ENCODE data around the gene CGN. TPM values are rescaled to one million over a fixed set of nuclear protein-coding genes. Genes with fewer than 3 reads are reported as not detected.
A peak's percentile ranks its signal among the peaks of the same experiment; 100 is the strongest.

Gene CGN
- total RNA-seq, 1 donor from 2014 or later = 29.0 TPM

- DNase-seq (ENCODE audit: extremely low spot score, unreplicated experiment) = no peak
- TF ChIP-seq CTCF (conservative IDR thresholded peaks at IDR 0.05) = no peak
- Mint-ChIP-seq H3K4me1 (ENCODE audit: unreplicated experiment) (no peaks in the 10 kb centered on the region), H3K9me3 (no peaks in the 10 kb centered on the region), H3K27me3 (no peaks in the 10 kb centered on the region), H3K27ac (no peak overlapping the region), H3K4me3 (no peak overlapping the region), H3K36me3 (no peaks in the 10 kb centered on the region)
Measured at GRCh38 chr1:151533870-151534269, 22.7 kb downstream of the CGN start.

GRCh38 chr1:151534662-151535278 lies 23.6 kb downstream of the CGN start:
- no peak overlapping the region for H3K4me3 Mint-ChIP-seq
- H3K27me3 Mint-ChIP-seq = no peaks in the 10 kb centered on the region
- DNase-seq (ENCODE audit: extremely low spot score, unreplicated experiment) = peak; percentile 76
- TF ChIP-seq CTCF (conservative IDR thresholded peaks at IDR 0.05) = peak; percentile 90
- no peaks in the 10 kb centered on the region for H3K4me1 Mint-ChIP-seq (ENCODE audit: unreplicated experiment)
- H3K27ac Mint-ChIP-seq = no peak overlapping the region
- no peaks in the 10 kb centered on the region for H3K36me3 Mint-ChIP-seq
- H3K9me3 Mint-ChIP-seq = no peaks in the 10 kb centered on the region

GRCh38 chr1:151535326-151536271 lies 24.4 kb downstream of the CGN start:
- Mint-ChIP-seq H3K4me3 (no peak overlapping the region), H3K4me1 (ENCODE audit: unreplicated experiment) (no peaks in the 10 kb centered on the region), H3K27ac (no peak overlapping the region), H3K36me3 (no peaks in the 10 kb centered on the region), H3K9me3 (no peaks in the 10 kb centered on the region), H3K27me3 (no peaks in the 10 kb centered on the region)
- no peak for TF ChIP-seq CTCF (conservative IDR thresholded peaks at IDR 0.05)
- no peak for DNase-seq (ENCODE audit: extremely low spot score, unreplicated experiment)

GRCh38 chr1:151536499-151536898 lies 25.3 kb downstream of the CGN start:
- no peaks in the 10 kb centered on the region for H3K36me3 Mint-ChIP-seq
- H3K4me1 Mint-ChIP-seq (ENCODE audit: unreplicated experiment) = peaks cover 4% of the 10 kb centered on the region
- no peak for DNase-seq (ENCODE audit: extremely low spot score, unreplicated experiment)
- no peaks in the 10 kb centered on the region for H3K27me3 Mint-ChIP-seq
- no peak for TF ChIP-seq CTCF (conservative IDR thresholded peaks at IDR 0.05)
- H3K9me3 Mint-ChIP-seq = no peaks in the 10 kb centered on the region
- H3K27ac Mint-ChIP-seq = no peak overlapping the region
- H3K4me3 Mint-ChIP-seq = no peak overlapping the region

- TF ChIP-seq CTCF (conservative IDR thresholded peaks at IDR 0.05) = no peak
- peak overlapping the region; percentile 71 for H3K27ac Mint-ChIP-seq
- H3K27me3 Mint-ChIP-seq = no peaks in the 10 kb centered on the region
- H3K9me3 Mint-ChIP-seq = no peaks in the 10 kb centered on the region
- H3K36me3 Mint-ChIP-seq = no peaks in the 10 kb centered on the region
- DNase-seq (ENCODE audit: extremely low spot score, unreplicated experiment) = no peak
- peaks cover 9% of the 10 kb centered on the region for H3K4me1 Mint-ChIP-seq (ENCODE audit: unreplicated experiment)
- no peak overlapping the region for H3K4me3 Mint-ChIP-seq
Measured at GRCh38 chr1:151537112-151537511, 25.9 kb downstream of the CGN start.
